Measurements from ENCODE around the gene SOX4.
"Not testable (repeated sequence)": the region's sequence is repeated elsewhere in the genome, so short reads cannot be mapped to it uniquely, and the experiment has no call there.

The SOX4 gene

GRCh38 chr6:21593412-21593926 is at the start of gene SOX4:
SOX4 (plus strand) TSS chr6:21593751; CDS start chr6:21594535, 784 bp downstream.
- DNase-seq: peak; percentile 45

- not testable (repeated sequence) for DNase-seq
Observed at GRCh38 chr6:21552286-21552685, 41.3 kb upstream of the SOX4 start.

GRCh38 chr6:21554286-21554685 is 39.3 kb upstream of the SOX4 start:
- no peak for DNase-seq

- no peak for DNase-seq
Observed at GRCh38 chr6:21555197-21555596, 38.4 kb upstream of the SOX4 start.

GRCh38 chr6:21556511-21556910 is 37.0 kb upstream of the SOX4 start:
- no peak for DNase-seq

GRCh38 chr6:21556968-21557721 is 36.4 kb upstream of the SOX4 start:
- DNase-seq: no peak

- no peak for DNase-seq
Observed at GRCh38 chr6:21559238-21559637, 34.3 kb upstream of the SOX4 start.

GRCh38 chr6:21560249-21560648 is 33.3 kb upstream of the SOX4 start:
- DNase-seq: no peak

GRCh38 chr6:21565431-21565830 is 28.1 kb upstream of the SOX4 start:
- no peak for DNase-seq

- DNase-seq: no peak
Observed at GRCh38 chr6:21578523-21578922, 15.0 kb upstream of the SOX4 start.

GRCh38 chr6:21582651-21583050 is 10.9 kb upstream of the SOX4 start:
- no peak for DNase-seq

GRCh38 chr6:21586300-21586699 is 7.3 kb upstream of the SOX4 start:
- no peak for DNase-seq

- DNase-seq: no peak
Observed at GRCh38 chr6:21586740-21587178, 6.8 kb upstream of the SOX4 start.

GRCh38 chr6:21587179-21587960 is 6.2 kb upstream of the SOX4 start:
- DNase-seq: peak; percentile 7

GRCh38 chr6:21587961-21588480 is 5.5 kb upstream of the SOX4 start:
- DNase-seq: peak; percentile 15

GRCh38 chr6:21588481-21589351 is 4.8 kb upstream of the SOX4 start:
- DNase-seq: peak; percentile 8

GRCh38 chr6:21589352-21590345 is 3.9 kb upstream of the SOX4 start:
- DNase-seq: peak; percentile 75

- DNase-seq: no peak
Observed at GRCh38 chr6:21590346-21590745, 3.2 kb upstream of the SOX4 start.

GRCh38 chr6:21591446-21591845 is 2.1 kb upstream of the SOX4 start:
- no peak for DNase-seq

GRCh38 chr6:21592953-21593352 is 598 bp upstream of the SOX4 start:
- DNase-seq: no peak

GRCh38 chr6:21593927-21594415 is 420 bp downstream of the SOX4 start:
- no peak for DNase-seq

Measured in activated CD4-positive, alpha-beta T cell treated with anti-CD3 and anti-CD28 coated beads, Interleukin-2, amount 50 U/mL, for 1 hour (primary cell).